Stimulated activated CD4-positive, alpha-beta T cell treated with anti-CD3 and anti-CD28 coated beads, Interleukin-1b, Interleukin-23, amount 100 ng/mL, for 48 hours (primary cell): ENCODE measurements around the gene PDIA2.
"Not testable (repeated sequence)": the region's sequence is repeated elsewhere in the genome, so short reads cannot be mapped to it uniquely, and the experiment has no call there.

Experiments
- DNase-seq: peaks from one replicate; pipeline ENCODE4 v3.0.0-alpha.2; 2020

Gene PDIA2

DNA sequence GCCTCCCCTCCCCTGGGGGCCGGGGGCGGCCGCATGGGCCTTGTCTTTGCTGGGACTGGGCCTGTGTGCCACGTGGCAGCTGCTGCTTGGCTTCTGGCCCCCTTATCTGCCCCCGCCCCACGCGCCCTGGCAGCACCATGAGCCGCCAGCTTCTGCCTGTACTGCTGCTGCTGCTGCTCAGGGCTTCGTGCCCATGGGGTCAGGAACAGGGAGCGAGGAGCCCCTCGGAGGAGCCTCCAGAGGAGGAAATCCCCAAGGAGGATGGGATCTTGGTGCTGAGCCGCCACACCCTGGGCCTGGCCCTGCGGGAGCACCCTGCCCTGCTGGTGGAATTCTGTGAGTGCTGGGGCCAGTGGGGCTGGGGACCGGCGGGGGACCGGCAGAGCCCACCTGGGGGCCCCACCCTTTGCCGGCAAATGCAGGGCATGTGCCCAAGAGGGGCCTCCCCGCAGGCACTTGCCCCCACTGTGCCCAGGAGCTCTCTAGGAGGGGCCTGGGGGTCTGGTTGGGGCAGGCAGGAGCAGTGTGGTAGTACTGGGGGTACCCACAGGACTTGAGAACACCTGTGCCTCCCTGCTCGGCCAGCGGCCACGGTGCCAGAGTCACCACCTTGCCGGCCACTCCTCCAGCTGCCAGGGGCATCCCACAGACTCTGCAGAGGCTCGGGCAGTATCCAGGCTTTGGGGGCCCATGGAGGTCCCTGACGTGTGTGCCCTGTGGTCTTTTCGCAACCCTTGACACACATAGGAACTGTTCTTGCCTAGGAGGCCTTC is at the start of gene PDIA2:
TSS of gene PDIA2 (plus strand) at position 132 of the 773 bp plus-strand sequence. CDS start at position 138, 6 bp downstream.
- DNase-seq, result no peak

- peak; percentile 94 for DNase-seq
Observed at GRCh38 chr16:234468-235305, 48.3 kb upstream of the PDIA2 start, which contains the start of gene FAM234A. Gene FAM234A (plus strand): TSS chr16:234821. CDS start chr16:254414, 19,593 bp downstream.

- DNase-seq, result no peak
Observed at GRCh38 chr16:239948-240277, 43.1 kb upstream of the PDIA2 start.

- no peak for DNase-seq
Observed at GRCh38 chr16:240559-240958, 42.4 kb upstream of the PDIA2 start.

DNA sequence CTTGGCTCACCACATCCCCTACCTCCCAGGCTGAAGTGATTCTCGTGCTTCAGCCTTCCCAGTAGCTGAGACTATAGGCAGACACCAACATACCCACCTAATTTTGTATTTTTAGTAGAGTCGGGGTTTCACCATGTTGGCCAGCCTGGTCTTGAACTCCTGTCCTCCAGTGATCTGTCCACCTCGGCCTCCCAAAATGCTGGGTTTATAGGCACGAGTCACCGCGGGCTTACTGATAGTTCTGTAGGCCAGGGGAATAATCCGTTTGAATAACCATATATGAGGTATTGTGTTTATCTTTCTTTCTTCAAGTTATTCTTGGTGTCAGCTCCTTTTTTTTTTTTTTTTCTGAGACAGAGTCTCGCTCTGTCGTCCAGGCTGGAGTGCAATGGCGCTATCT is 40.7 kb upstream of the PDIA2 start:
- no peak for DNase-seq

DNA sequence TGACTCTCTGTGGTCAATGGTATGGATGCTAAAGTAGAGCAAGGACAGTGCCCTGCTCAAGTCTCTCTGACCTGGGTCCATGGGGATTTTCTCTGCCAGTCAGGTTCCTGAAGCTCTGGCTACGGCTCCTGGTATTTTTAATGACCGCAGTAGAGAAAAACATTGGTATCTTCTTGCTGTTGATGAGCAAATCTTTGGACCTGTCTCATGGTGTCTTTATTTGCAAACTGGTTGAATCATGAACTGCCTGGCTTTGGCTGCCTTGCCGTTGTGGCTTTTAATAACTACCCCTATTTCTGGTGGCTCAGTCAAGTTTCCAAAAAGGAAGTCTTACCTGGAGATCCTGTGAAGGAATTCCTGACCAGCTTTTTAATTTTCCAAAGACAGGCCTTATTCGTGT is 39.6 kb upstream of the PDIA2 start:
- DNase-seq, result no peak

DNA sequence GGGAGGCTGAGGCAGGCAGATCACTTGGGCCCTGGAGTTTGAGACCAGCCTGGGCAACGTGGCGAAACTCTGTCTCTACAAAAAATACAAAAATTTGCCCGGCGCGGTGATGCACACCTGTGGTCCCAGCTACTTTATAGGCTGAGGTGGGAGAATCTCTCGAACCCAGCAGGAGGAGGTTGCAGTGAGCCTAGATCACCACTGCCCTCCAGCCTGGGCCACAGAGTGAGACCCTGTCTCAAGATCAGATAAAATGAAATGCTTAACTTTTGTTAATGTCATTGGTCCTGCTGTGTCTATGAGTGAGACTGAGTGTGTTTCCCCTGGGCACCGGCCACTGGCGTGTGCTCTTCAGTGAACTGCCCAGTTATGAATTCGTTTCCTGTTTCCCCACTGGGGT is 37.9 kb upstream of the PDIA2 start:
- no peak for DNase-seq

DNA sequence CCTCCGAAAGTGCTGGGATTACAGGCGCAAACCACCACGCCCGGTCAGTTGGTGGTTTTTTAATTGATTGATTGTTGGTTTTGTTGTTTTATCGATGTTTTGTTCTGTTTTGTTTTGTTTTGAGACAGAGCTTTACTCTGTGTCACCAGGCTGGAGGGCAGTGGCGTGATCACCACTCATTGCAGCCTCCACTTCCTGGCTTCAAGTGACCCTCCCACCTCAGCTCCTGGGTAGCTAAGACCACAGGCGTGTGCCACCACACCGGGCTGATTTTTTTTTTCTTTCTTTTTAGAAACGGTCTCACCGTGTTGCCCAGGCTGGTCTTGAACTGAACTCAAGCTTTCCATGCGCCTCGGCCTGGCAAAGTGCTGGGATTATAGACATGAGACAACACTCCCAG is 35.9 kb upstream of the PDIA2 start:
- DNase-seq, result no peak

DNA sequence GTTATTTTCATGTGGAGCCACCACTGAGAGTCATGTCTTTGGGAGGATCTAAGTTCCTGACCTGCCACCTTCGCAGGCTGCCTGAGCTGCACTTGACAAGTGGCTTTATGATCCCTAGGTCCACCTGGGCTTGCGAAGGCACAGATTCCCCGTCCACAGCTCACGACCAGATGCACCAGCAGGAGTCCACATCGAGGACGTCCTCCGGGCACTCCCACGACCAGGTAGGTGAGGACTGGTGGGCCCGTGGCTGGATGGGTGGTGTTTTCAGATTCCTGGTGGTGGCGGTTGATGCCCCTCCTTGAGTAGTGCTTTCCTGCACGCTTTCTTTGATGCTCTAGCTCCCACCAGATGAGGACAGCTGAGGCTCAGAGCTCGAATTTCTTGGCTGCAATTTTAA is 33.5 kb upstream of the PDIA2 start:
- no peak for DNase-seq

DNA sequence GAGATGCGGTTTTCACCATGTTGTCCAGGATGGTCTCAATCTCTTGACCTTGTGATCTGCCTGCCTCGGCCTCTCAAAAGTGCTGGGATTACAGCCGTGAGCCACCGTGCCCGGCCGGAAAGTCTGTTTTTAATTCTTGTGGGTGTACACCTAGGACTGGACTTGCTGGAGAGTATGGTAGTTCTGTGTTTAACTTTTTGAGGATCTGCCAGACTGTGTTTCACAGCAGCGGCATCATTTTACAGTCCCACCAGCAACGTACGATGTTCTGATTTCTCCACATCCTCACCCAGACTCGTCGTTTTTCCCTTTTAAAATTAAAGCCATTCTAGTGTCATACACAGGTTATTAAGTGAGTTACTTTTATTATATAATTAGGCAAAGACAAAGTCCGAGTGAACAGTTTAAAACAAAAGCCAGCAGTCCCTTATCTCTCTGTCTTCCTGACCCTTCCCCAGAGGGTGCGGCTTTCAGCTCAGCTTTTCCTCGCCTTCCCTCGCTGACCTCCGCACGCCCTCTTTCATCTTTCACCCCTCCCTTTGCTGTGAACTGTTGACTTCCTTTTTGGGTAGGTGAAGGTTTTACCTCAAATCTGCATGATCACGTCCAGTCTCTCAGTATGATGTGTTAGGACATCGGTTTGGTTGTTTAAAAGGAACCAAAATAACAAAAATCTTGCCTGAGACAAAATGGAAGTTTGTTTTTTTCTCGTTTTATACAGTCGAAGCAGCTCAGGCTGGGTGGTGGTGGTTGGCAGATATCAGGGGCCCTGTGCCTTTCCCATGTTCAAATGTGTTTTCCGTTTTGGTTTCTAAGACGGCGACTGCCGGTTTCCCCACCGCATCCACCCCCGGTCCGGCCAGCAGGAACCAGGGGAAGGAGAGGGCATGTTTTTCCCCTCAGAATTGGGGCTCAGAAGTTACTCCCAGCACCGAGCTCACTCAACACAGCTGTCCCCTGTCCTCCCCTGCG is 30.3 kb upstream of the PDIA2 start:
- no peak for DNase-seq

DNA sequence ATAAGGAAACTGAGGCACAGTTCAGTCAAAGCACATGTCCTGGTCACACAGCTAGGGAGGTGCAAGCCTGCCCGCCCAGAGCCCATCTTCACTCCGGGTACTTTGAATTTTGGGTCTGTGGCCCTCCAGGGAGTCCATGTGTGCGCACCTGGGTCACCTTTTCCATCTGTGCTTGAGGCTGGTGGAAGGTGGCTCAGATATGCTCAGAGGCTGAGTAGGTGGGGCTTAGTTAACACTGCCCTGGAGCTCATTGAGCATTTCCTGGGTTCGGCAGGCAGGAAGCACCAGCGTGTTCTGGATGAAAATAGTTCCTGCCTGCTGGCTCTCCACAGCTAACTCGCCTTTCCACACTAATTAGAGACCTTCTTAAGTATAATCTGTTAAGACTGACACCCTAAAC is 29.1 kb upstream of the PDIA2 start:
- no peak for DNase-seq

DNA sequence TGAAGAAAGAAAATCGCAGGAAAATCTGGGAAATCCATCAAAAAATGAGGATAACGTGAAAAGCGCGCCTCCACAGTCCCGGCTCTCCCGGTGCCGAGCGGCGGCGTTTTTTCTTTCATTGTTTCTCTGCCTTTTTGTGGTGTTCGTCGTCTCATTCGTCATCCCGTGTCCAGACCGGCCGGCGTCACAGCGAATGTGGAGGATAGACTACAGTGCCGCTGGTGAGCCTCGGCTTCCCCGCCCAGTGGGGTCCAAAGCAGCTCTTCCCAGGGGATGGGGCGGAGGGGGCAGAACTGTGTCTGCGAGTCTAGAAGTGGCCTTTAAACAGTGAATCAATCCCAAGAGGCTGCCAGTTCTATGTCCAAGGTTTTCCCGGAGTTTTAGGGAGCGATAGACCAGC is 28.5 kb upstream of the PDIA2 start:
- DNase-seq, result no peak

DNA sequence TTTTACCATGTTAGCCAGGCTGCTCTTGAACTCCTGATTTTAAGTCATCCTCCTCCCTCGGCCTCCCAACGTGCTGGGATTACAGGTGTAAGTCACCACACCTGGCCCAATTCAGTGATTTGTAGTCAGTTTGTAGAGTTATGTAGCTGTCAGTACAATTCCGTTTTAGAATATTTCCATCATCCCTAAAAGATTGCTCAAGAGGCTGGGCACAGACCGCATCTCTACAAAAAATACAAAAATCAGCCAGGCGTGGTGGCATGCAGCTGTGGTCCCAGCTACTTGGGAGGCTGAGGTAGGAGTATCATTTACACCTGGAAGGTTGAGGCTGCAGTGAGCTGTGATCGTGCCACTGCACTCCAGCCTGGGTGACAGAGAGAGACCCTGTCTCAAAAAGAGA is 27.8 kb upstream of the PDIA2 start:
- DNase-seq, result no peak

DNA sequence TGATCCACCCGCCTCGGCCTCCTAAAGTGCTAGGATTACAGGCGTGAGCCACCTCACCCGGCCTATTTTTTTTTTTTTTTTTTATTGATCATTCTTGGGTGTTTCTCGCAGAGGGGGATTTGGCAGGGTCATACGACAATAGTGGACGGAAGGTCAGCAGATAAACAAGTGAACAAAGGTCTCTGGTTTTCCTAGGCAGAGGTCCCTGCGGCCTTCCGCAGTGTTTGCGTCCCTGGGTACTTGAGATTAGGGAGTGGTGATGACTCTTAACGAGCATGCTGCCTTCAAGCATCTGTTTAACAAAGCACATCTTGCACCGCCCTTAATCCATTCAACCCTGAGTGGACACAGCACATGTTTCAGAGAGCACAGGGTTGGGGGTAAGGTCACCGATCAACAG is 24.9 kb upstream of the PDIA2 start:
- not testable (repeated sequence) for DNase-seq

GRCh38 chr16:259226-259625 is 23.7 kb upstream of the PDIA2 start:
- no peak for DNase-seq

GRCh38 chr16:259814-260253 is 23.1 kb upstream of the PDIA2 start:
- DNase-seq, result no peak

GRCh38 chr16:260326-260725 is 22.6 kb upstream of the PDIA2 start:
- no peak for DNase-seq

- no peak for DNase-seq
Observed at GRCh38 chr16:261031-261691, 21.8 kb upstream of the PDIA2 start.

DNA sequence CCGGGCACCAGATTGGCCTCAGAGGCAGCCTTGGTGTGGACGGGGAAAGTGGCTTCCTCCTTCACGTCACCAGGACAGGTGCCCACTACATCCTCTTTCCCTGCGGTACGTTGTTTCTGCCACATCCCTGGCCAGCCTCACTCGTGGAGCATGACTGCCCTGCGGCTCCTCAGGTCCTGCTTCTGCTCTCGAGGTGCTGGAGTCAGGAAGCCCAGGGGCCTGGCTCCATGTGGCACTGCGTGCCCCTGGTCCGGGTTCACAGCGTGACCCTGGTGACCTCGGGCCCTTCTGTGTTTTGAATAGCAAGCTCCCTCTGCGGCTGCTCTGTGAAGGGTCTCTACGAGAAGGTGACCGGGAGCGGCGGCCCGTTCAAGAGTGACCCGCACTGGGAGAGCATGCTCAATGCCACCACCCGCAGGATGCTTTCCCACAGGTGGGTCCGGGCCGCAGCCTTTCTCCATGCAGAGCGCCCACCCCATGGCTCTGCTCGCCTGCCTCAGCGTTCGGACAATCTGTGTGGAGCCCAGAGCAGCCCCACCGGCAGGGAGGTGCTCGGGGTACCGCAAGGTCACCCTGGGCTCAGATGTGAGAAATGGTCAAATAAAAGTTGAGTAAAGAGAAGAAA is 20.7 kb upstream of the PDIA2 start:
- no peak for DNase-seq

DNA sequence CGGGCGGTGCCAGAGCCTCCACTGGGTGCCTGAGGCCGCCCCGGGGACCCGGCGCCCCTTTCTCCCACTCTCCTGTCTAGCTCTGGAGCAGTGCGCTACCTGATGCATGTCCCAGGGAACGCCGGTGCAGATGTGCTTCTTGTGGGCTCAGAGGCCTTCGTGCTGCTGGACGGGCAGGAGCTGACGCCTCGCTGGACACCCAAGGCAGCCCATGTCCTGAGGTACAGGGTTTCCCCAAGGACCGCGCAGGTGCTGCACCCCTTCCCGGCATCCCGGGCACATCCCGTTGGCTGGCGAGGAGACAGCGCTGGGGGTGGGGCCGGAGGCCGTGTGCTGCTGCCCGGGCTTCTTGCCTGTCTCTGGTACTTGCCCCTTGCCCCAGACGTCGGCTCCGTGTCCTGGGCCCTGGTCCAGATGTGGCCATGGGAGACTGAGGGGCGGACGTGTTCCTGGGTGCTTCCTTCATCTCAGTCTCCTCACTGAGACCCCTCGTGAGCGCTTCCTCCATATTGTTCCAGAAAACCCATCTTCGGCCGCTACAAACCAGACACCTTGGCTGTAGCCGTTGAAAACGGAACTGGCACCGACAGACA is 19.7 kb upstream of the PDIA2 start:
- no peak for DNase-seq

GRCh38 chr16:263944-264343 is 19.0 kb upstream of the PDIA2 start:
- no peak for DNase-seq
